ENCODE data around the gene INPP5D. TPM values are rescaled to one million over a fixed set of nuclear protein-coding genes. Genes with fewer than 3 reads are reported as not detected.

Gene INPP5D
- total and polyA plus RNA-seq, 2 of the 13 experiments (the other 11 are each of a cell fraction or from before 2014, with no cell fraction given) = 16.7 to 18.0 TPM

GRCh38 chr2:233107011-233107410, 46.9 kb downstream of the INPP5D start (continued):
- no peak for TF ChIP-seq NFATC3 (CRISPR knock-in tag; IDR thresholded peaks at IDR 0.05)
- TF ChIP-seq IKZF4 (CRISPR knock-in tag; IDR thresholded peaks at IDR 0.05; ENCODE audit: borderline replicate concordance, low read depth, not compliant biosample characterization) = no peak
- no peak for TF ChIP-seq SMYD3 (CRISPR knock-in tag; IDR thresholded peaks at IDR 0.05)

GRCh38 chr2:233107831-233108300, 47.7 kb downstream of the INPP5D start:
- Histone ChIP-seq H2AFZ (ENCODE audit: low read length) (no peak overlapping the region), H3K36me3 (replicated peaks in 1 of 2; ENCODE audit: control insufficient read depth in 1 of 2, insufficient read depth in 2 of 2, low read length in 2 of 2) (no peaks in the 10 kb centered on the region; a peak in 1 of 5 replicates), H3K9me3 (ENCODE audit: low read length) (no peaks in the 10 kb centered on the region), H3K9ac (ENCODE audit: insufficient read depth, low read depth, low read length) (no peak overlapping the region), H3K27me3 (ENCODE audit: control insufficient read depth in 1 of 2, insufficient read depth in 2 of 2, low read length in 2 of 2) (no peaks in the 10 kb centered on the region), H3K4me2 (ENCODE audit: low read depth, low read length) (no peak overlapping the region), H3K4me3 (replicated peaks in 1 of 3; ENCODE audit: insufficient read depth in 1 of 3, low read depth in 2 of 3, low read length in 3 of 3) (no peak overlapping the region), H3K4me1 (ENCODE audit: insufficient read depth, low read length) (peaks cover 5% of the 10 kb centered on the region), H4K20me1 (ENCODE audit: insufficient read depth, low read length) (no peaks in the 10 kb centered on the region), H3K79me2 (ENCODE audit: insufficient read depth, low read length) (no peaks in the 10 kb centered on the region), H3K27ac (ENCODE audit: extremely low read length, insufficient read depth, low read length) (no peak overlapping the region)
- no peak for DNase-seq (ENCODE audit: low spot score)
- ChIA-PET POLR2A (no interaction called here), CTCF (ENCODE audit: low intra/inter-chr PET ratio, low total read pairs) (no interaction called here)
- WGBS (ENCODE audit: low lambda C conversion rate) = 89% methylated on average over 12 of the region's 12 CpGs
- FAIRE-seq = no peak
- TF ChIP-seq ZNF446 (CRISPR knock-in tag; IDR thresholded peaks at IDR 0.05) (0 out of 2 replicates have a peak, but pooled peaks have one; percentile 25), REXO4 (CRISPR knock-in tag; IDR thresholded peaks at IDR 0.05; ENCODE audit: borderline replicate concordance) (no peak)
- intact Hi-C loops (cut with micrococcal nuclease; ENCODE audit: unreplicated experiment) (no loop called here), in situ Hi-C loops (cut with HindIII; ENCODE audit: extremely low pct_ligation_motif_present, low pct_unique_long_range_greater_than_20kb) (no loop called here)
- no peak; the same call in 2 of the 3 replicates for ATAC-seq
- no TSS peak for BruUV-seq (replicated peaks)

- FAIRE-seq (no peak), ATAC-seq (no peak), DNase-seq (ENCODE audit: low spot score) (no peak)
- CTCF ChIA-PET (ENCODE audit: low intra/inter-chr PET ratio, low total read pairs) = no interaction called here
- no peaks in the 10 kb centered on the region for H3K27me3 ChIP-seq (ENCODE audit: control insufficient read depth in 1 of 2, insufficient read depth in 2 of 2, low read length in 2 of 2)
- no TSS peak for BruUV-seq (replicated peaks)
- WGBS (ENCODE audit: low lambda C conversion rate) = 95% methylated on average over 10 of the region's 10 CpGs
- in situ Hi-C loops (cut with HindIII; ENCODE audit: extremely low pct_ligation_motif_present, low pct_unique_long_range_greater_than_20kb) = no loop called here
- H3K36me3 ChIP-seq (replicated peaks in 1 of 2; ENCODE audit: control insufficient read depth in 1 of 2, insufficient read depth in 2 of 2, low read length in 2 of 2) = no peaks in the 10 kb centered on the region; a peak in 1 of 5 replicates
- TF ChIP-seq PRDM10 (CRISPR knock-in tag; IDR thresholded peaks at IDR 0.05; ENCODE audit: low read depth) = no peak
- peak; percentile 23 for TF ChIP-seq RBM22 (optimal IDR thresholded peaks at IDR 0.05; ENCODE audit: low read length)
- TF ChIP-seq STAG1 (CRISPR knock-in tag; IDR thresholded peaks at IDR 0.05) = no peak
- no peak for TF ChIP-seq ZFP41 (CRISPR knock-in tag; IDR thresholded peaks at IDR 0.05; ENCODE audit: borderline replicate concordance)
- no peak overlapping the region for H2AFZ ChIP-seq (ENCODE audit: low read length)
- H3K4me2 ChIP-seq (ENCODE audit: low read depth, low read length) = no peak overlapping the region
- H4K20me1 ChIP-seq (ENCODE audit: insufficient read depth, low read length) = no peaks in the 10 kb centered on the region
- no peak overlapping the region for H3K4me3 ChIP-seq (replicated peaks in 1 of 3; ENCODE audit: insufficient read depth in 1 of 3, low read depth in 2 of 3, low read length in 3 of 3)
- intact Hi-C loops (cut with micrococcal nuclease; ENCODE audit: unreplicated experiment) = no loop called here
- H3K79me2 ChIP-seq (ENCODE audit: insufficient read depth, low read length) = no peaks in the 10 kb centered on the region
- no peak overlapping the region for H3K9ac ChIP-seq (ENCODE audit: insufficient read depth, low read depth, low read length)
- H3K9me3 ChIP-seq (ENCODE audit: low read length) = no peaks in the 10 kb centered on the region
- peaks cover 14% of the 10 kb centered on the region for H3K4me1 ChIP-seq (ENCODE audit: insufficient read depth, low read length)
- H3K27ac ChIP-seq (ENCODE audit: extremely low read length, insufficient read depth, low read length) = no peak overlapping the region
- POLR2A ChIA-PET = no interaction called here
These were observed 48.7 kb downstream of the INPP5D start for GRCh38 chr2:233108611-233109490.
